ENCODE data around the gene GFER.

- no peak for TF ChIP-seq CTCF (IDR thresholded peaks at IDR 0.05)
- TF ChIP-seq POLR2A (IDR thresholded peaks at IDR 0.05): no peak
- TF ChIP-seq EP300 (IDR thresholded peaks at IDR 0.05): no peak
- no peak for TF ChIP-seq POLR2AphosphoS5 (IDR thresholded peaks at IDR 0.05)
These were observed 43.3 kb downstream of the GFER start for GRCh38 chr16:2027024-2028010.

All from gastroesophageal sphincter (tissue), 3 donors.